ENCODE measurements around the gene FGF21.
A peak's percentile ranks its signal among the peaks of the same experiment; 100 is the strongest.

Gene FGF21

DNA sequence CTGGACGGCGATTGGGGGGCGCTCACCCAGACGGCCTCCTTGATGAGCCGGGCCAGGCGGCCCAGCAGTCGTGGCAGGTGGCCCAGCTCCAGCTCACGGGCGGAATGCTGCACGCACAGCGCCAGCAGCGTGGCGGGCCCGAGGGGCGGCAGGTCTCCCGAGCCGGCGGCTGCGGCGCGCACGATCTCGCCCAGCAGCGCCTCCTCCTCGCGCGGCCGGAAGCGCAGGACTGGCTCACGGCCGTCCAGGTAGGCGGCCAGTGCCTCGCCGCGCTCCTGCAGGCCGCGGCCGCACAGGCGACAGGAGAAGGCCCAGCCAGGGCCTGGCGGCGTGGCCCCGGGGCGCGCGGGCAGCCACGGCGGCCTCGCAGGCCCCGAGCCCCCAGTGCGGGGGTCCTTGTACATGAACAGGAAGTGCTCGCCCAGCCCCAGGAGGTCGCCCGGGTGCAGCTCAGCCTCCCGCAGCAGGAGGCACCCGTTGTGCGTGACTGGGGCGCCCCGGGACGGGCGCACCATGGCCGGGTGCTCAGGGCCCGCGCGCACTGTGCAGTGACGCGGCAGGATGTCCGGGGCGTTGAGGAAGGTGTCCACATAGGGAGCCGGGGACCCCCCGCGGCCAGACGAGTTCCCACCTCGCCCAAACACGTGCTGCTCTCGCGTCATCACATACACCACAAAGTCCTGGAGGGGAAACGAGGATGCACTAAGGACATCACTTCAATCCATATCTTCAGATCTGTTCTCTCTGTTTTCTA is 26.2 kb upstream of the FGF21 start:
- DNase-seq, result no peak

DNA sequence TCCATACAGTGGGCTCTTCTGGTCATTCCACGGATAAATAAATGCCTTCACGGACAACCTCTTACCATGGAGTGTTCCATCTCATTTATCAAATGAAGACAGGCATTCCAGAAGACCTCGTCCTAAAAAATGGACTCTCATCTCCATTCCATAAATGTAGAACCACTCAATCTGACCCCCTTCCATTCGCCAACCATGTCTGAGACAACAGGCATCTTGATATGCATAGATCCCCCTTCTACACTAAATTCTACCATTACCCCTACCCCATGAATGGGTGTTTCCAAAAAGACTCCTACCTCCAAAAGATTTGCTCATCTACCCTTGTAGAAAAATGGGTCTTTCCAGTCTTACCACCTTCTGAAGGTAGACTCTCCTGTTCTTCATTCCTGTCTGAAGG is 23.9 kb upstream of the FGF21 start:
- no peak for DNase-seq

DNA sequence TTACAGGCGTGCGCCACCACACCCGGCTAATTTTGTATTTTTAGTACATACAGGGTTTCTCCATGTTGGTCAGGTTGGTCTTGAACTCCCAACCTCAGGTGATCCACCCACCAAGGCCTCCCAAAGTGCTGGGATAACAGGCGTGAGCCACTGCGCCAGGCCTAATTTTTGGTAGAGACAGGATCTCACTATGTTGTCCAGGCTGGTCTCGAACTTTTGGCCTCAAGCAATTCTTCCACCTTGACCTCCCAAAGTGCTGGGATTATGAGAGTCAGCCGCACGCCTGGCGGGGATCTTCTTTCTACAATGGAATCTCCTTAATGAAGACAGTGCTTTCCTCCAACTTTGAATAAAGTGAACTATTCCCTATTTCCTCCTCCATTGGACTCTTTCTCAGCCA is 20.7 kb upstream of the FGF21 start:
- no peak for DNase-seq

DNA sequence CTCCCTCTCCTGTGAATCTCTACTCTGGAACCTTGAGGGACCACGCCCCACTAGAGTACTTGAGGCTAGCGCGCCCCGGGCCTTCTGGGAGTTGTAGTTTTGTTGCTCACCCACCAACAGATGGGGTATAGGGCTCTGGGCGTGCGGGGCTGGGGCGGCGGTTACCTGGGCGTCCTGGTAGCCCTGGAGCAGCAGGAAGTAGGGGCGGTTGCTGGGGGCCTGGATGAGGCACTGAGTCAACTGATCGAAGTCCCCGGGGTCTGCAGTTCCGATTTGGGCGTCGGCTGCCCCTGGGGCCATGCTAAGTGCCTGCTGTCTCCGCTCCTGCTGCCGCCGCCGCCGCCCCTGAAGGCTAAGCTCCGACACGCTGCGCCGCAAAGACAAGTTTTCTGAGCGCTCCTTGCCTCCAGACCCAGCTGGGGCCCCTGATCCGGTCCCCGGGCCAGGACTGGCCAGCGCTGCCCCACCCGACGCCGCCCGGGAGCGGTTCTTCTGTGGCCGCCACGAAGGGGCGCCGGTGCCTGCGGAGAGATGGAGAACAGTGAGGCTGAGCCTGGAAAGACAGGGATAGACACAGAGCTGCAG is 20.2 kb upstream of the FGF21 start:
- no peak for DNase-seq

- DNase-seq, result no peak
Observed at GRCh38 chr19:48737360-48737998, 17.8 kb upstream of the FGF21 start.

DNA sequence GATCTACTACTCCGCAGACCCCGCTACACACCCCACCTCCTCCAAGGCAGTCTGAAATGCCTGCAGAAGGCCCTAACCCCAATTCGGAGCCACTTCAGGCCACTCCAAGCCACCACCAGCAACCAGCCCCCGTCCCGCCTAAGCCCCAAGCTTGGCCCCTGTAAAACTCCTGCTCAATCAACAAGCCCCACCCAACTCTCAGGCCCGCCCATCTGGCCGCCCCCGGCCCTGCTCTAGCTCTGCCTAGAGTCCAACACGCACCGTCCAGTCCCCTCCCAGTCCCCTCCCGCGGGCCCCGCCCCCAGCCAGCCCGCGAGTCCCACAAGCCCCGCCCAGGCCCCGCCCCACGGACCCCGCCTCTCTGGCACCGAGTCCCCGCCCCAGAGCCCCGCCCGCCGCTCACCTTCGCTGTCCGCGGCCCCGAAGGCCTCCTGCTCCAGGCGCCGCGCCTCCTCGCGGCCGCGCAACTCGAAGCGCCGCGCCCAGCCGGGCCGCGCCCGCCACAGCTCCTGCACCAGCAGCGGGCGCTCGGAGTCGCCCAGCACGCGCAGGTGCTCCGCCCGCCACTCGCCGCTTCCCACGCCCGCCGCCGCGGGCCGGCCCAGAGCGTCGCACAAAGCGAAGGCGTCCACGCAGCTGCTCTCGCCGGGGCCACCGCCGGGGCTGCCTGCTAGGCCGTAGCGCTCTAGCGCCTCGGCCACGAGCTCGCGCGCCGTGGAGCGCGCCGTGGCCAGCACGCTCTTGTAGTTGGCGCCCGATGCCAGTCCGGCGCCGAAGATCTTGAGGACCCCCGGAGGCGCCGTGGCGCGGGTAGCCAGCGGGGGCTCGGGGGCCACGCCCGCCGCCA is 16.5 kb upstream of the FGF21 start:
- peak; percentile 73 for DNase-seq

DNA sequence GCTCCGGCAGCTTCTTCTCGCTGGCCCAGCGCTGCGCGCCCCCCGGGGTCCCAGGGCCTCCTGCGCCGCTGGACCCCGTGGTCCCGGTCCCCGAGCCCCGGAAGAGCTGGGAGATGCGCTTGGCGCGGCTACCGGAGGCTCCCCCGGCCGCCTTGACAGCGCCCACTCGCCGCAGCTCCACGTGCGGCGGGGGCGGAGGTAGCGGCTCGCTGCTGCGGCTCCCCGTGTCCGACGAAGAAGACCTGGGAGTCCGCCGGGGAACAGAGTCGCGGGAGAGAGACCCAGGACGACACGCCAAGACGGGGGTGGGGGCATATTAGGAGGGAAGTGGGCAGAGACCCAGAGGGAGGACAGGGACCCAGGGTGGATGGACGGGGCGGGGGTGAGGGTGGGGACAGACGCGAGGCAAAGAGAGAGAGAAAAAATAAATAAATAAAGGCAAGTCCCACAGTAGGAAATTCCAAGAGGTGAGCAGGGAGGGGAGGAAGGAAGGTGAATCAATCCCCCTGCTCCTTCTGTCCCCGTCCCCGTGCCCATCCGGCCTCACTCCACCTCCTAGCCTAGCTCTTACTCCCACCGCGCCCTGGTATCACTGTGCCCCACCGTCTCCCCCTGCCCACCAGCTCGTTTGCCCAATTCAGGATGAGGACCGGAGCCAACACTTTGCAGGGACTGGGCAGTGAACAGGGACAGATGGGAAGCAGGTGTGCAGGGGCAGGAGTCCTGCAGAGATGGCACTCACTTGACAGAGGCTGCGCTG is 15.7 kb upstream of the FGF21 start:
- no peak for DNase-seq

GRCh38 chr19:48740164-48740972 is 15.0 kb upstream of the FGF21 start, which contains the start of gene RASIP1:
Gene RASIP1, minus strand, starts transcription at chr19:48740610. Its CDS starts 328 bp downstream, at chr19:48740282.
- DNase-seq, result no peak

- DNase-seq, result no peak
Observed at GRCh38 chr19:48741129-48741999, 14.0 kb upstream of the FGF21 start.

GRCh38 chr19:48742096-48742495 is 13.2 kb upstream of the FGF21 start:
- DNase-seq, result no peak

DNA sequence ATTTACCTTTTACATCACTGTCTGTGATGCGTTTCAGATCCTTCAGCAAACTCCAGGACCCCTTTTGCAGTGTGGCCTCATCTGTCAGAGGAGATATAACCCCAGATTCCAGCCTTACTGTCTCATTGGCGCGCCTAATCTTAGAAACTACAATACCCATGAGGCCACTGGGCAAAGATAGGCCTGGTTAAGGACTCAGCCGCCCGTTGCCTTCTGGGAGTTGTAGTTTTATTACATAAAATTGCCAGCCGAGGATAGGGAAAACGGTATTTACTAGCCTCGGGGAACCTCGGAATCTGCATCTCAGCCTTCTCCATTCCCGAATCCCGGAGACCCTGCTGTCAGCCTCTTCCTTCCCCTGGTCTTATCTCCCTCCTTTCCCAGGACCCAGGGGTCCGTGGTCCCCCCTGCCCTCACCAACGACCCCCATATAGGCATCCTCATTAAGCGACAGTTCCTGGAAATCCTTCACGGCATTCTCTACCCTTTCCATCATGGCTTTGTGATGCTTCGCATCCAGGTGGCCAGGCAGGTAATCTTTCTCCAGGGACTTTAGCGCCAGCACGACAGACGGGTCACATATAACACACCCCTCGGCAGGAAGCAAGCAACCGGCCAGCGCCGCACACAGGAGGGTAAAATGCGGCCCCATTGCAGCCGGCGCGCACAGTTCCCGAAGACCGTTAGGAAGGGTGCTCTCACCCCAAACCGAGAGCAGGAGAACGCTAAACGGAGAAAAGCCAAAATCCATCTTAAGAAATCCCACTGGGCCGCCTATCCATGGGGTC is 9.9 kb upstream of the FGF21 start:
- peak; percentile 58 for DNase-seq

GRCh38 chr19:48746110-48746509 is 9.2 kb upstream of the FGF21 start:
- no peak for DNase-seq

GRCh38 chr19:48746738-48747575 is 8.4 kb upstream of the FGF21 start, which contains the start of gene IZUMO1:
Gene IZUMO1, minus strand, starts transcription at chr19:48746909. Its CDS starts 1,050 bp downstream, at chr19:48745859.
- peak; percentile 91 for DNase-seq

DNA sequence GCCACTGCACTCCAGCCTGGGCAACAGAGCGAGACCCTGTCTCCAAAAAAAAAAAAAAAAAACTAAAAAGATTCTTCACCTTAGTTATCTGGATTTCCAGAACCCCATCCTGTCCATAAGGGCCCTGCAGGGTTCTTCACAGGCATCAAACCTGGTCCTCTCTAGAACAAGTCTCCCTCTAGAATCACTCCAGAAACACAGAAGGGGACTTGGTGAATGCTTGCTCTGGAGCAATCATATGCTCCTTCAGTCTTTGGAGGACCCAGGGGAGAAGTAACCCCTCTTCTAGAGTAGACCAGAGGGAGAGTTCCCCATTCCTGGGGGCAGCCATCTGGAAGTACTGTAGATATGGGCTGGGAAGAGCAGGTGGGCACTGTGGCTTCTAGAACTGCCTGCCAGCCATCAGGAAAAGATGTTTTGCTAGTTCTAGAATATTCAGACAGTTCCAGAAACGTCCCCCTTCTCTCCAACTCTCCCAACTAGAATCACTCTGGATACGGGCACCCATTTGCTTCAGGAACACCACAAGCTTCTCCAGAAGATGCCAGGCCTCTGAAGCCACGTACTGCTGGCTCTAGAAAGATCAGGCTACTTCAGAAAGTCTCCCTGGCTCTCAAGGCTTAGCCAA is 5.6 kb upstream of the FGF21 start:
- DNase-seq, result no peak

DNA sequence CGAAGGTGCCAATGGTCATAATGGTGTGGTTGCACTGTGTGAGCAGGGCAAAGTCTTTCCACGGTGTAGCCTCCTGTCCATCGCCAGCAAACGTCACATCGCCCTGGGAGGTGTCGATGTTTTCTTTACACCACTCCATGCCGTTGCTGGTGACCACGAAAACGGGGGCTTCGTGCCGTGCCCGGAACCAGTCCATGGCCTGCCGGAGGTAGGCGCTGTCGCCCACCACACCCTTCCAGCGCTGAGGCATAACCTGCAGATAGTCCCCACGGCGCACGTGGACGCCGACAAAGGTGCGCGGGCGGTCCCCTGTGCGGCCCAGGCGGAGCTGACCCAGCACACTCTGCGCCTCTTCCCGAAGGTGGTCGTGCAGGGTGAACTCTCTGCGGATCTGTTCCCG is 5.0 kb upstream of the FGF21 start:
- no peak for DNase-seq

DNA sequence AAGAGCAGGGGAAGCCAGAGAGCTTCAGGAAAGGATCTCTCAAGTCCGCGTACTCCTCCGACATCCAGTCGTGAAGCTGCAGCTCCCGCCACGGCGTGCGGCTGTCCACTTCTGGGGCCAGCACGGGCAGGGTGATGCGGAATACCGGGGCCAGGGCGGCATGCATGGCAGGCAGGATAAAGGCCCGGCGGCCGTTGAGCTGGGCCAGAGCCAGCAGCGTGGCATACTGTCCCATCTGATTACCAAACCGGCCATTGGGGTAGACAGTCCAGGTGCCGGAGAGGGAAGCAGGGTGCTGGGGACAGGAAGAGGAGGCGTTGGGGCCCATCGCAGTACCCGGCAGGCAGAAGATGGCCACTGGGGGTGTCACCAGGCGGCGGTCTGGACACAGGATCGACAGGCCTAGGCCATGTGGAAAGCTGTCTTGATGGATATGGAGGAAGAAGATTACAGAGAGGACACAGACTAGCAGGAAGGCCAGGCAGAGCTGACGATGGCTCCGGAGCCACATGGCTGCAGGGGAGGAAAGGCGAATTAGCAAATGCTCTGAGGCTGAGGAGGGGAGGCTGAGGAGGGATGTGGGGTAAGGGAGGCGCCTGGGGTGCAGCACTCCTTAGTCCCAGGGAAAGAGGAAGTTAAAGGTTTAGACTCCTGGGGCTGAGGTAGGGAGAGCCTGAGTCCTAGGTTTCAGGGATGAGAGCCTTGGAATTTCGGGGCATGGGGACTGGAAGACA is 4.4 kb upstream of the FGF21 start:
- DNase-seq, result no peak

DNA sequence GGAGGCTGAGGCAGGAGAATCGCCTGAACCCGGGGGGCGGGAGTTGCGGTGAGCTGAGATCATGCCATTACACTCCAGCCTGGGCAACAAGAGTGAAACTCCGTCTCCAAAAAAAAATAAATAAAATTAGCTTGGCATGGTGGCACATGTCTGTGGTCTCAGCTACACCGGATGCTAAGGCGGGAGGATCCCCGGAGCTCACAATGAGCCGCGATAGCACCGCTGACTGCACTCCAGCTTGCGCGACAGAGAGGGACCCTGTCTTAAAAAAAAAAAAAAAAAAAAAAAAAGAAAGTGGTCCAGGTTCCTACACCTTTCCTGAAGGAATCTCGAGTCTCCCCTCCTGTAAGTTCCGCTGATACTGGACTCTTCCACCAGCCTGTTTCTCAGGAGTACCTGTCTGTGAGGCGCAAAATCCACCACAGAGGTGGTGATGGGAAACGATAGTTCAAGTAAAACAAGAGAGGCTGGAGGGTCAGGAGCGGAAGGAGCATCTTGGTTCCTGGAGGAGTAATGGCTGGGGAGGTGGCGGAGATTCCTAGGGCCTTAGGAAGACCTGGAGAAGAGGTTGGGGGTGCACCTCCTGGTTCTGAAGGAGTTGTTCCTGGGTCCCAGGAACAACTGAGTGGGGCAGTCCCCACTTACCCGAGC is 3.4 kb upstream of the FGF21 start:
- DNase-seq, result no peak
